WTC11 (cell line): ENCODE measurements around the gene IFNE. TPM values are rescaled to one million over a fixed set of nuclear protein-coding genes. Genes with fewer than 3 reads are reported as not detected.

Source experiments
- ATAC-seq: fragments of 200-7000 bp; cut with Tn5 transposase; 2 replicates; pipeline ENCODE4 v1.10.0; 2021; ENCODE audit warnings: mild to moderate bottlenecking, moderate library complexity
- CTCF ChIA-PET: fragments of 300-600 bp; sonication (Branson Sonifier 250); formaldehyde crosslinking; loops from one replicate; lab custom pipeline; 2021; ENCODE audit warnings: antibody characterized with exemption; lab: Charles Lee
- POLR2A ChIA-PET: fragments of 350-600 bp; sonication (Branson Sonifier 250); formaldehyde crosslinking; loops from one replicate; lab custom pipeline; 2021; ENCODE audit warnings: antibody characterized with exemption; lab: Charles Lee
- DNase-seq: peaks from one replicate; pipeline ENCODE4 v3.0.0; 2021; ENCODE audit warnings: low spot score
- H3K27ac Mint-ChIP-seq: 2 replicates; pipeline ENCODE4 v1.8.0; 2021; ENCODE audit warnings: mixed read lengths
- H3K27me3 Mint-ChIP-seq: 2 replicates; pipeline ENCODE4 v1.8.0; 2021; ENCODE audit warnings: low read depth, mild to moderate bottlenecking, moderate library complexity, mixed read lengths
- H3K36me3 Mint-ChIP-seq: 2 replicates; pipeline ENCODE4 v1.8.0; 2021; ENCODE audit warnings: mixed read lengths
- H3K4me1 Mint-ChIP-seq: 2 replicates; pipeline ENCODE4 v1.8.0; 2022; ENCODE audit warnings: mixed read lengths
- H3K4me3 Mint-ChIP-seq: 2 replicates; pipeline ENCODE4 v1.8.0; 2021; ENCODE audit warnings: mild to moderate bottlenecking, moderate library complexity, mixed read lengths
- H3K9me3 Mint-ChIP-seq: 2 replicates; pipeline ENCODE4 v1.8.0; 2021; ENCODE audit warnings: mixed read lengths
- CREB1 ChIP-seq: sonication (generic); formaldehyde crosslinking; IDR thresholded peaks from 2 replicates; pipeline ENCODE4 v1.8.0; 2023; ENCODE audit warnings: mild to moderate bottlenecking, missing genetic modification reagents
- EMX1 ChIP-seq: fragments of 250-450 bp; sonication (Bioruptor Pico); IDR thresholded peaks from 2 replicates; pipeline ENCODE4 v1.8.0; 2021; ENCODE audit warnings: mild to moderate bottlenecking
- ETV6 ChIP-seq: sonication (generic); formaldehyde crosslinking; IDR thresholded peaks from 2 replicates; pipeline ENCODE4 v1.8.1; 2022; ENCODE audit warnings: mild to moderate bottlenecking, missing genetic modification reagents
- FOXJ3 ChIP-seq: sonication (generic); formaldehyde crosslinking; IDR thresholded peaks from 2 replicates; pipeline ENCODE4 v1.9.0; 2021; ENCODE audit warnings: missing genetic modification reagents, mild to moderate bottlenecking, borderline replicate concordance
- GABPB1 ChIP-seq: sonication (generic); formaldehyde crosslinking; IDR thresholded peaks from 2 replicates; pipeline ENCODE4 v1.8.1; 2023; ENCODE audit warnings: mild to moderate bottlenecking, missing genetic modification reagents
- GTF2I ChIP-seq: fragments of 250-450 bp; sonication (Bioruptor Pico); conservative IDR thresholded peaks from 2 replicates; pipeline ENCODE4 v1.4.0; 2021; ENCODE audit warnings: mild to moderate bottlenecking
- HMGA2 ChIP-seq: fragments of 250-450 bp; sonication (Bioruptor Pico); IDR thresholded peaks from 2 replicates; pipeline ENCODE4 v1.4.0; 2021; ENCODE audit warnings: mild to moderate bottlenecking, moderate library complexity
- JAZF1 ChIP-seq: fragments of 250-450 bp; sonication (Bioruptor Pico); IDR thresholded peaks from 2 replicates; pipeline ENCODE4 v1.9.0; 2021; ENCODE audit warnings: moderate library complexity, mild to moderate bottlenecking, inconsistent platforms
- JUN ChIP-seq: sonication (generic); formaldehyde crosslinking; IDR thresholded peaks from 2 replicates; pipeline ENCODE4 v1.8.0; 2023; ENCODE audit warnings: mild to moderate bottlenecking, missing genetic modification reagents
- MYBL2 ChIP-seq: sonication (generic); formaldehyde crosslinking; IDR thresholded peaks from 2 replicates; pipeline ENCODE4 v1.8.1; 2023; ENCODE audit warnings: mild to moderate bottlenecking, moderate library complexity, missing genetic modification reagents
- NR1H2 ChIP-seq: sonication (generic); formaldehyde crosslinking; IDR thresholded peaks from 2 replicates; pipeline ENCODE4 v1.9.0; 2021; ENCODE audit warnings: mild to moderate bottlenecking, moderate library complexity, missing genetic modification reagents
- PRRX2 ChIP-seq: fragments of 250-450 bp; sonication (Bioruptor Pico); IDR thresholded peaks from 2 replicates; pipeline ENCODE4 v1.8.0; 2021; ENCODE audit warnings: mild to moderate bottlenecking
- RELA ChIP-seq: sonication (generic); formaldehyde crosslinking; IDR thresholded peaks from 2 replicates; pipeline ENCODE4 v1.8.1; 2022; ENCODE audit warnings: missing genetic modification reagents, mild to moderate bottlenecking, borderline replicate concordance
- SP1 ChIP-seq: sonication (generic); formaldehyde crosslinking; conservative IDR thresholded peaks from 2 replicates; pipeline ENCODE4 v1.8.1; 2022; ENCODE audit warnings: missing genetic modification reagents
- TP53 ChIP-seq: sonication (generic); formaldehyde crosslinking; IDR thresholded peaks from 2 replicates; pipeline ENCODE4 v1.8.1; 2023; ENCODE audit warnings: mild to moderate bottlenecking, missing genetic modification reagents
- ZNF138 ChIP-seq: sonication (generic); formaldehyde crosslinking; conservative IDR thresholded peaks from 2 replicates; pipeline ENCODE4 v1.8.1; 2022; ENCODE audit warnings: mild to moderate bottlenecking, moderate library complexity, missing genetic modification reagents
- ZNF219 ChIP-seq: sonication (generic); formaldehyde crosslinking; IDR thresholded peaks from 2 replicates; pipeline ENCODE4 v1.8.0; 2023; ENCODE audit warnings: missing genetic modification reagents, mild to moderate bottlenecking, borderline replicate concordance
- ZNF671 ChIP-seq: fragments of 250-450 bp; sonication (Bioruptor Pico); IDR thresholded peaks from 2 replicates; pipeline ENCODE4 v1.8.0; 2021; ENCODE audit warnings: mild to moderate bottlenecking
- total RNA-seq: library from RNA; stranded (reverse); gene quantifications from 3 replicates; pipeline ENCODE4 v1.2.3, GENCODE V29; 2021
- TF ChIP-seq, protein P1 (sequence below): sonication (generic); formaldehyde crosslinking; IDR thresholded peaks from 2 replicates; pipeline ENCODE4 v1.8.1; 2022; ENCODE audit warnings: low read depth, mild to moderate bottlenecking, moderate library complexity, missing genetic modification reagents, borderline replicate concordance
- TF ChIP-seq, protein P2 (sequence below): sonication (generic); formaldehyde crosslinking; conservative IDR thresholded peaks from 2 replicates; pipeline ENCODE4 v1.8.1; 2022; ENCODE audit warnings: mild to moderate bottlenecking, missing genetic modification reagents
- TF ChIP-seq, protein P3 (sequence below): fragments of 250-450 bp; sonication (Bioruptor Pico); IDR thresholded peaks from 2 replicates; pipeline ENCODE4 v1.9.0; 2021; ENCODE audit warnings: moderate library complexity, mild to moderate bottlenecking, inconsistent platforms, borderline replicate concordance
- TF ChIP-seq, protein P4 (sequence below): fragments of 250-450 bp; sonication (Bioruptor Pico); IDR thresholded peaks from 2 replicates; pipeline ENCODE4 v1.9.0; 2021; ENCODE audit warnings: mild to moderate bottlenecking

IFNE gene
- total RNA-seq, 1 experiment from 2014 or later, result 0.11 TPM

DNA sequence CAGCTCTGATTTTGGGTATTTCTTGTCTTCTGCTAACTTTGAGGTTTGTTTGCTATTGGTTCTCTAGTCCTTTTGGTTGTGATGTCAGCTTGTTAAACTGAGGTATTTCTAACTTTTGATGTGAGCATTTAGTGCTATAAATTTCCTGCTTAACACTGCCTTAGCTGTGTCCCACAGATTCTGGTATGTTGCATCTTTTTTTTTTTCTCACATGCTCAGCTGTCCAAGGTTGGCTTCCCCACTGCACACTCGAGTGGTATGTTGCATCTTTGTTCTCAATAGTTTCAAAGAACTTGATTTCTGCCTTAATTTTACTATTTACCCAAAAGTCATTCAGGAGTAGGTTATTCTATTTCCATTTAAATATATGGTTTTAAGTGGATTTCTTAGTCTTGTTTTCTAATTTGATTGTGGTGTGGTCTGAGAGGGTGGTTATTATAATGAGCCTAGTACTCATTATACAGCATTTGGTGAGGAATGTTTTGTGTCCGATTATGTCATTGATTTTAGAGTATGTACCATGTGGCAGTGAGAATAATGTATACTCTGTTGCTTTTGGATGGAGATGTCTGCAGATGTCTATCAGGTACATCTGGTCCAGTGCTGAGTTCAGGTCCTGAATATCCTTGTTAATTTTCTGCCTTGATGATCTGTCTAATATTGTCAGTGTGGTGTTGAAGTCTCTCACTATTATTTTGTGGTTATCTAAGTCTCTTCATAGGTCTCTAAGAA is 42.2 kb upstream of the IFNE start:
- Mint-ChIP-seq H3K4me1 (no peaks in the 10 kb centered on the region), H3K9me3 (peaks cover 57% of the 10 kb centered on the region), H3K4me3 (no peak overlapping the region), H3K36me3 (peaks cover 54% of the 10 kb centered on the region), H3K27me3 (no peaks in the 10 kb centered on the region), H3K27ac (no peak overlapping the region)
- no peak for DNase-seq
- no peak for TF ChIP-seq RELA (CRISPR knock-in tag)
- no peak for TF ChIP-seq ETV6 (CRISPR knock-in tag)
- TF ChIP-seq, protein P1, sequence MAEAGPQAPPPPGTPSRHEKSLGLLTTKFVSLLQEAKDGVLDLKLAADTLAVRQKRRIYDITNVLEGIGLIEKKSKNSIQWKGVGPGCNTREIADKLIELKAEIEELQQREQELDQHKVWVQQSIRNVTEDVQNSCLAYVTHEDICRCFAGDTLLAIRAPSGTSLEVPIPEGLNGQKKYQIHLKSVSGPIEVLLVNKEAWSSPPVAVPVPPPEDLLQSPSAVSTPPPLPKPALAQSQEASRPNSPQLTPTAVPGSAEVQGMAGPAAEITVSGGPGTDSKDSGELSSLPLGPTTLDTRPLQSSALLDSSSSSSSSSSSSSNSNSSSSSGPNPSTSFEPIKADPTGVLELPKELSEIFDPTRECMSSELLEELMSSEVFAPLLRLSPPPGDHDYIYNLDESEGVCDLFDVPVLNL (CRISPR knock-in tag), result no peak
- TF ChIP-seq NR1H2 (CRISPR knock-in tag), result no peak
- TF ChIP-seq ZNF671 (CRISPR knock-in tag), result no peak
- TF ChIP-seq PRRX2 (CRISPR knock-in tag), result no peak
- TF ChIP-seq EMX1 (CRISPR knock-in tag), result no peak
- TF ChIP-seq, protein P2, sequence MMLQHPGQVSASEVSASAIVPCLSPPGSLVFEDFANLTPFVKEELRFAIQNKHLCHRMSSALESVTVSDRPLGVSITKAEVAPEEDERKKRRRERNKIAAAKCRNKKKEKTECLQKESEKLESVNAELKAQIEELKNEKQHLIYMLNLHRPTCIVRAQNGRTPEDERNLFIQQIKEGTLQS, result no peak
- no peak for TF ChIP-seq GABPB1 (CRISPR knock-in tag)
- TF ChIP-seq ZNF219, result no peak
- no peak for TF ChIP-seq TP53 (CRISPR knock-in tag)
- no peak for TF ChIP-seq HMGA2 (CRISPR knock-in tag)
- no peak for TF ChIP-seq FOXJ3
- TF ChIP-seq MYBL2 (CRISPR knock-in tag), result no peak
- TF ChIP-seq JAZF1 (CRISPR knock-in tag), result no peak
- TF ChIP-seq, protein P3, sequence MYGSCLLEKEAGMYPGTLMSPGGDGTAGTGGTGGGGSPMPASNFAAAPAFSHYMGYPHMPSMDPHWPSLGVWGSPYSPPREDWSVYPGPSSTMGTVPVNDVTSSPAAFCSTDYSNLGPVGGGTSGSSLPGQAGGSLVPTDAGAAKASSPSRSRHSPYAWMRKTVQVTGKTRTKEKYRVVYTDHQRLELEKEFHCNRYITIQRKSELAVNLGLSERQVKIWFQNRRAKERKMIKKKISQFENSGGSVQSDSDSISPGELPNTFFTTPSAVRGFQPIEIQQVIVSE (CRISPR knock-in tag), result no peak
- ATAC-seq, result no peak
- ChIA-PET CTCF (no interaction called here), POLR2A (no interaction called here)

DNA sequence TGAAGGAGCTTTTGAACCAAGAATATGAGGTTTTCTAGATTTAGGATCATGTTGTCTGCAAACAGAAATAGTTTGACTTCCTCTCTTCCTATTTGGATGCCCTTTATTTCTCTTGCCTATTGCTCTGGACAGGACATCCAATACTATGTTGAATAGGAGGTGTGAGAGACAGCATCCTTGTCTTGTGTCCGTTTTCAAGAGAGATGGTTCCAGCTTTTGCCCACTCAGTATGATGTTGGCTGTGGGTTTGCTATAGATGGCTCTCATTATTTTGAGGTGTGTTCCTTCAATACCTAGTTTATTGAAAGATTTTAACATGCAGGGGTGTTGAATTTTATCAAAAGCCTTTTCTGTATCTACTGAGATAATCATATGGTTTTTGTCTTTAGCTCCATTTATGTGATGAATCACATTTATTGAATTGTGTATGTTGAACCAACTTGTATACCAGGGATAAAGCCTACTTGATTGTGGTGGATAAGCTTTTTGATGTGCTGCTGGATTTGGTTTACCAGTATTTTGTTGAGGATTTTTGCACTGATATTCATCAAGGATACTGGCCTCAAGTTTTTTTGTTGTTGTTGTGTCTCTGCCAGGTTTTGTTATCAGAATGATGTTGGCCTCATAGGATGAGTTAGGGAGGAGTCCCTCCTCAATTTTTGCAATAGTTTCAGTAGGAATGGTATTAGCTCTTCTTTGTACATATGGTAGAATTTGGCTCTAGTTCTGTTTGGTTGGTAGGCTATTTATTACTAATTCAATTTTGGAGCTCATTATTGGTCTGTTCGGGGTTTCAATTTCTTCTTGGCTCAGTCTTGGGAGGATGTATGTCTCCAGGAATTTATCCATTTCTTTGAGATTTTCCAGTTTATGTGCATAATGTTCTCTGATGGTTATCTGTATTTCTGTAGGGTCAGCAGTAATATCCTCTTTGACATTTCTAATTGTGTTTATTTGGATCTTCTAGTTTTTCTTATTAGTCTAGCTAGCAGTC is 41.2 kb upstream of the IFNE start:
- Mint-ChIP-seq H3K9me3 (peaks cover 54% of the 10 kb centered on the region), H3K36me3 (peaks cover 45% of the 10 kb centered on the region), H3K4me3 (no peak overlapping the region), H3K4me1 (no peaks in the 10 kb centered on the region), H3K27me3 (no peaks in the 10 kb centered on the region), H3K27ac (no peak overlapping the region)
- no peak for DNase-seq
- no peak for ATAC-seq
- ChIA-PET CTCF (no interaction called here), POLR2A (no interaction called here)
- TF ChIP-seq, protein P3 (CRISPR knock-in tag), result no peak
- TF ChIP-seq RELA (CRISPR knock-in tag) (no peak), JUN (CRISPR knock-in tag) (no peak), SP1 (CRISPR knock-in tag) (no peak), GTF2I (CRISPR knock-in tag) (no peak), FOXJ3 (no peak), CREB1 (CRISPR knock-in tag) (no peak), ZNF138 (CRISPR knock-in tag) (no peak)
- TF ChIP-seq, protein P1 (CRISPR knock-in tag), result no peak
- TF ChIP-seq, protein P4, sequence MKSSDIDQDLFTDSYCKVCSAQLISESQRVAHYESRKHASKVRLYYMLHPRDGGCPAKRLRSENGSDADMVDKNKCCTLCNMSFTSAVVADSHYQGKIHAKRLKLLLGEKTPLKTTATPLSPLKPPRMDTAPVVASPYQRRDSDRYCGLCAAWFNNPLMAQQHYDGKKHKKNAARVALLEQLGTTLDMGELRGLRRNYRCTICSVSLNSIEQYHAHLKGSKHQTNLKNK, result no peak
